K562 (cell line): ENCODE measurements around the gene BLOC1S4. TPM values are rescaled to one million over a fixed set of nuclear protein-coding genes. Genes with fewer than 3 reads are reported as not detected.
A peak's percentile ranks its signal among the peaks of the same experiment; 100 is the strongest.

Experiments
- ARID1B ChIP-seq: fragments of 450-650 bp; IDR thresholded peaks from 2 replicates; pipeline ENCODE4 v1.6.1; 2016; ENCODE audit warnings: antibody characterized with exemption, mild to moderate bottlenecking, inconsistent platforms
- CREB3L1 ChIP-seq: fragments of 450-650 bp; IDR thresholded peaks from 2 replicates; pipeline ENCODE4 v1.6.1; 2014; ENCODE audit warnings: low read depth, mild to moderate bottlenecking, moderate library complexity, borderline replicate concordance
- DPF2 ChIP-seq: fragments of 450-650 bp; IDR thresholded peaks from 2 replicates; pipeline ENCODE4 v1.6.1; 2016
- NCOA4 ChIP-seq: fragments of 450-650 bp; IDR thresholded peaks from 2 replicates; pipeline ENCODE4 v1.6.1; 2018; ENCODE audit warnings: mild to moderate bottlenecking; ENCODE audit not compliant: partially characterized antibody
- RCOR1 ChIP-seq, 2 experiments: IDR thresholded peaks; 2 replicates each; pipeline ENCODE4 v1.6.1; 2012; ENCODE audit warnings: low read depth in 2 of 2, low read length in 2 of 2, borderline replicate concordance in 1 of 2, improper control_type of control experiment in 1 of 2
- SP2 ChIP-seq: IDR thresholded peaks from 2 replicates; pipeline ENCODE4 v1.6.1; 2011; ENCODE audit warnings: mild to moderate bottlenecking, low read depth, low read length, moderate library complexity; ENCODE audit not compliant: poor library complexity, severe bottlenecking; ENCODE audit errors: extremely low read depth
- STAT5A ChIP-seq: IDR thresholded peaks from 2 replicates; pipeline ENCODE4 v1.6.1; 2012; ENCODE audit warnings: low read length, inconsistent platforms, borderline replicate concordance
- TARDBP ChIP-seq: fragments of 450-650 bp; IDR thresholded peaks from 2 replicates; pipeline ENCODE4 v1.6.1; 2016
- ZNF232 ChIP-seq: sonication (generic); formaldehyde crosslinking; IDR thresholded peaks from 2 replicates; pipeline ENCODE4 v1.8.0; 2022; ENCODE audit warnings: mild to moderate bottlenecking, missing genetic modification reagents
- ZNF274 ChIP-seq: IDR thresholded peaks from 2 replicates; pipeline ENCODE4 v1.6.1; 2011; ENCODE audit warnings: low read depth, mild to moderate bottlenecking, low read length, moderate library complexity, borderline replicate concordance
- ZNF518B ChIP-seq: fragments of 250-450 bp; sonication (Bioruptor Pico); IDR thresholded peaks from 2 replicates; pipeline ENCODE4 v1.5.0; 2021; ENCODE audit warnings: mild to moderate bottlenecking, moderate library complexity
- ZNF696 ChIP-seq: fragments of 250-450 bp; sonication (Bioruptor Pico); conservative IDR thresholded peaks from 2 replicates; pipeline ENCODE4 v1.4.0; 2020; ENCODE audit warnings: mild to moderate bottlenecking, moderate library complexity
- ZNF785 ChIP-seq: fragments of 250-450 bp; sonication (Bioruptor Pico); IDR thresholded peaks from 2 replicates; pipeline ENCODE4 v1.4.0; 2020; ENCODE audit warnings: mild to moderate bottlenecking
- polyA plus RNA-seq, 8 experiments: library from polyadenylated mRNA; depleted of rRNA in 4 of 8; stranded (reverse) in 5 of 8; unstranded in 3 of 8; fragments of >200 nt; fragmentation: Nextera tagmentation in 2 of 8; fragmentation: Illumina TruSeq in 1 of 8; extraction: Ambion mirVana in 2 of 8; extraction: Trizol in 1 of 8; gene quantifications; 2 replicates each; pipeline versions ENCODE4 v1.2.1 to v1.2.3, GENCODE V29; 2011 to 2014; ENCODE audit warnings: inconsistent platforms in 1 of 8, missing spikeins in 1 of 8
- total RNA-seq, 7 experiments: library from RNA; depleted of rRNA in 6 of 7; stranded (reverse); fragments of >200 nt in 6 of 7; fragmentation: Illumina TruSeq in 2 of 7; extraction: Trizol in 2 of 7; gene quantifications; 2 replicates each; pipeline versions ENCODE4 v1.2.1 to v1.2.3, GENCODE V29; 2011 to 2021; ENCODE audit warnings: low replicate concordance in 1 of 7
- TF ChIP-seq, protein P1 (sequence below): sonication (generic); formaldehyde crosslinking; IDR thresholded peaks from 2 replicates; pipeline ENCODE4 v1.4.0; 2020; ENCODE audit warnings: mild to moderate bottlenecking, missing genetic modification reagents
- TF ChIP-seq, protein P2 (sequence below): sonication (generic); formaldehyde crosslinking; IDR thresholded peaks from 2 replicates; pipeline ENCODE4 v1.8.0; 2022; ENCODE audit warnings: mild to moderate bottlenecking, missing genetic modification reagents

BLOC1S4 gene
- total and polyA plus RNA-seq, 9 of the 15 experiments (the other 6 are each of a cell fraction or from before 2014, with no cell fraction given): 3.1 to 31.6 (median 11.2) TPM

DNA sequence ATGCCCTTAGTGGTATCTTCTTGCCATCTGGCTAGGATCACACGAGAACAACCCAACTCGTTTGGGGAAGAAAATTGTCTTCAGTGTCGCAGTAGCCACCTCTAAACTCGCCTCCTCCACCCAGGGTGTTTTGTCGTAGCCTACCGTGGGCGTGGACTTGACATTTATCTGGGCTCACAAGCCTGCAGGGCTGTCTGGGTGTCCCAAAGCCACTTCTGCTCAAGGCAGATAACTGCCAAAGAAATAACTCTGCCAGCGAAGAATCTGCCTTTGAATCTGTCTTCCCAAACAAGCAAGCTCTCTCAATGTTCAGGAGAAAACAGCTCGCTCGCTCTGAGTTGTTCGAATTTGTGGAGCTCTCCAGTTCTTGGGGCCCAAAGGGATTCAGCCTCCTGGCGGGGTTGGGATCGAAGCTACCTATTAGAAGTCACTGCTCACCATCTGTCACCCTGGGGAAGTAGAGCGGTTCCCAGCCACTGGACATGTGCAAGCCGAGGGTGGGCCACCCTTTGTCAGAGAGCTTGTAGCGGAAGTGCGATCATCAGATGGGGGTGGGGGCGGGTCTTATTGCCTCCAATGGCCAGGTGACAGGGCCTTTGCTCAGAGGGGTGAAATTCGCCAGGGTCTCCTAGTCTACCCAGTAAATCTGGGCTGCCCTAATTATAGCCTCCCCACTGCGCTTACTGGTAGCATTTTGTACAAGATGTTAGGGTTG, 14.8 kb downstream of the BLOC1S4 start (continued):
- TF ChIP-seq ZNF518B (CRISPR knock-in tag) (no peak), ZNF232 (CRISPR knock-in tag) (no peak), CREB3L1 (peak; percentile 54; the same call in 1 of the 2 replicates), DPF2 (peak; percentile 98), ZNF785 (CRISPR knock-in tag) (no peak), ARID1B (peak; percentile 99), RCOR1 (IDR thresholded peaks at IDR 0.05; ENCODE audit: borderline replicate concordance in 1 of 2, low read depth in 2 of 2, low read length in 2 of 2) (peak; percentile 68 to 97; a peak in 3 of 4 replicates), SP2 (no peak), STAT5A (peak; percentile 94), NCOA4 (no peak), ZNF274 (0 out of 2 replicates have a peak, but pooled peaks have one; percentile 57), TARDBP (peak; percentile 99), ZNF696 (CRISPR knock-in tag) (no peak)
- TF ChIP-seq, protein P1, sequence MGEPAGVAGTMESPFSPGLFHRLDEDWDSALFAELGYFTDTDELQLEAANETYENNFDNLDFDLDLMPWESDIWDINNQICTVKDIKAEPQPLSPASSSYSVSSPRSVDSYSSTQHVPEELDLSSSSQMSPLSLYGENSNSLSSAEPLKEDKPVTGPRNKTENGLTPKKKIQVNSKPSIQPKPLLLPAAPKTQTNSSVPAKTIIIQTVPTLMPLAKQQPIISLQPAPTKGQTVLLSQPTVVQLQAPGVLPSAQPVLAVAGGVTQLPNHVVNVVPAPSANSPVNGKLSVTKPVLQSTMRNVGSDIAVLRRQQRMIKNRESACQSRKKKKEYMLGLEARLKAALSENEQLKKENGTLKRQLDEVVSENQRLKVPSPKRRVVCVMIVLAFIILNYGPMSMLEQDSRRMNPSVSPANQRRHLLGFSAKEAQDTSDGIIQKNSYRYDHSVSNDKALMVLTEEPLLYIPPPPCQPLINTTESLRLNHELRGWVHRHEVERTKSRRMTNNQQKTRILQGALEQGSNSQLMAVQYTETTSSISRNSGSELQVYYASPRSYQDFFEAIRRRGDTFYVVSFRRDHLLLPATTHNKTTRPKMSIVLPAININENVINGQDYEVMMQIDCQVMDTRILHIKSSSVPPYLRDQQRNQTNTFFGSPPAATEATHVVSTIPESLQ (CRISPR knock-in tag): no peak; the same call in 1 of the 2 replicates
- TF ChIP-seq, protein P2, sequence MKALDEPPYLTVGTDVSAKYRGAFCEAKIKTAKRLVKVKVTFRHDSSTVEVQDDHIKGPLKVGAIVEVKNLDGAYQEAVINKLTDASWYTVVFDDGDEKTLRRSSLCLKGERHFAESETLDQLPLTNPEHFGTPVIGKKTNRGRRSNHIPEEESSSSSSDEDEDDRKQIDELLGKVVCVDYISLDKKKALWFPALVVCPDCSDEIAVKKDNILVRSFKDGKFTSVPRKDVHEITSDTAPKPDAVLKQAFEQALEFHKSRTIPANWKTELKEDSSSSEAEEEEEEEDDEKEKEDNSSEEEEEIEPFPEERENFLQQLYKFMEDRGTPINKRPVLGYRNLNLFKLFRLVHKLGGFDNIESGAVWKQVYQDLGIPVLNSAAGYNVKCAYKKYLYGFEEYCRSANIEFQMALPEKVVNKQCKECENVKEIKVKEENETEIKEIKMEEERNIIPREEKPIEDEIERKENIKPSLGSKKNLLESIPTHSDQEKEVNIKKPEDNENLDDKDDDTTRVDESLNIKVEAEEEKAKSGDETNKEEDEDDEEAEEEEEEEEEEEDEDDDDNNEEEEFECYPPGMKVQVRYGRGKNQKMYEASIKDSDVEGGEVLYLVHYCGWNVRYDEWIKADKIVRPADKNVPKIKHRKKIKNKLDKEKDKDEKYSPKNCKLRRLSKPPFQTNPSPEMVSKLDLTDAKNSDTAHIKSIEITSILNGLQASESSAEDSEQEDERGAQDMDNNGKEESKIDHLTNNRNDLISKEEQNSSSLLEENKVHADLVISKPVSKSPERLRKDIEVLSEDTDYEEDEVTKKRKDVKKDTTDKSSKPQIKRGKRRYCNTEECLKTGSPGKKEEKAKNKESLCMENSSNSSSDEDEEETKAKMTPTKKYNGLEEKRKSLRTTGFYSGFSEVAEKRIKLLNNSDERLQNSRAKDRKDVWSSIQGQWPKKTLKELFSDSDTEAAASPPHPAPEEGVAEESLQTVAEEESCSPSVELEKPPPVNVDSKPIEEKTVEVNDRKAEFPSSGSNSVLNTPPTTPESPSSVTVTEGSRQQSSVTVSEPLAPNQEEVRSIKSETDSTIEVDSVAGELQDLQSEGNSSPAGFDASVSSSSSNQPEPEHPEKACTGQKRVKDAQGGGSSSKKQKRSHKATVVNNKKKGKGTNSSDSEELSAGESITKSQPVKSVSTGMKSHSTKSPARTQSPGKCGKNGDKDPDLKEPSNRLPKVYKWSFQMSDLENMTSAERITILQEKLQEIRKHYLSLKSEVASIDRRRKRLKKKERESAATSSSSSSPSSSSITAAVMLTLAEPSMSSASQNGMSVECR (CRISPR knock-in tag): no peak
